Activated naive CD4-positive, alpha-beta T cell treated with anti-CD3 and anti-CD28 coated beads, Interleukin-2, amount 10 ng/mL, durations not matched to agents 7 days and 5 days (primary cell): ENCODE data around the gene LCN15.
"Not testable (repeated sequence)": the region's sequence is repeated elsewhere in the genome, so short reads cannot be mapped to it uniquely, and the experiment has no call there.

Experiments
- CTCF ChIA-PET: fragments of 350-600 bp; sonication (Branson Sonifier 250); formaldehyde crosslinking; loops from one replicate; lab custom pipeline; 2021; ENCODE audit warnings: antibody characterized with exemption; lab: Charles Lee
- DNase-seq: peaks from one replicate; pipeline ENCODE4 v3.0.0-alpha.2; 2020
- H3K27ac Mint-ChIP-seq: one replicate; pipeline ENCODE4 v1.8.0; 2021; ENCODE audit warnings: mild to moderate bottlenecking, moderate library complexity, mixed read lengths
- H3K27me3 Mint-ChIP-seq: one replicate; pipeline ENCODE4 v1.8.0; 2021; ENCODE audit warnings: mild to moderate bottlenecking, mixed read lengths
- H3K36me3 Mint-ChIP-seq: one replicate; pipeline ENCODE4 v1.8.0; 2021; ENCODE audit warnings: mixed read lengths
- H3K4me1 Mint-ChIP-seq: one replicate; pipeline ENCODE4 v1.8.0; 2021; ENCODE audit warnings: mixed read lengths
- H3K4me3 Mint-ChIP-seq: one replicate; pipeline ENCODE4 v1.8.0; 2021; ENCODE audit warnings: mild to moderate bottlenecking, moderate library complexity, mixed read lengths
- H3K9me3 Mint-ChIP-seq: one replicate; pipeline ENCODE4 v1.8.0; 2021; ENCODE audit warnings: mixed read lengths

Gene LCN15, protein sequence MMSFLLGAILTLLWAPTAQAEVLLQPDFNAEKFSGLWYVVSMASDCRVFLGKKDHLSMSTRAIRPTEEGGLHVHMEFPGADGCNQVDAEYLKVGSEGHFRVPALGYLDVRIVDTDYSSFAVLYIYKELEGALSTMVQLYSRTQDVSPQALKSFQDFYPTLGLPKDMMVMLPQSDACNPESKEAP

DNA sequence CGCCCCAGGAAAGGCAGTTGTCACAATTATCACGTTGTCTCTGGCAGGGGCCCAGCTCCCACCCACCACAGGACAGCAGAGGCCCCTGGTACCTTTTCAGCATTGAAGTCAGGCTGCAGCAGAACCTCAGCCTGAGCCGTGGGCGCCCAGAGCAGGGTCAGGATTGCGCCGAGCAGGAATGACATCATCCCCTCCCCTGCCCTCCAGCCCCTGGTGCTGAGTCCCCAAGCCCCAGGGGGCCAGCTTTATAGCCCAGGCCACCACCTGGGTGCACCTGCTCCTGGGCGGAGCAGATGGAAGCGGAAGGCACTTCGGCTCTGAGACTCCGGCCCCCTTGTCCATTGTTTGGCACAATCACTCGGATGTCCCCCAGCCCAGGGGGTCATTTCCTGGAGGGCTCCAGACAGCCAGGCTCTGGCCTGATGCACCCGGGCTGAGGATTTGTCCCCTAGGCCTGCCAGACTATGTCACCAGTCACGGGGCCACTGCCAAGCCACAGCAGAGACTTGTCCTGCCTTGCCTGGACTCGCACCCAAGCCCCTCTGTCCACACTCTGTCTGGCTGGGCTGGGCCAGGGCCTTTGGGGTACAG lies at the start of gene LCN15:
Gene LCN15, minus strand, starts transcription at position 218 of the 591 bp plus-strand sequence. Its CDS starts 30 bp downstream, at position 188.
- Mint-ChIP-seq H3K27ac (no peak within 1 kb of the TSS), H3K36me3 (no peaks in the 10 kb centered on the region), H3K4me3 (no peak within 1 kb of the TSS), H3K9me3 (no peaks in the 10 kb centered on the region), H3K4me1 (peaks cover 9% of the 10 kb centered on the region), H3K27me3 (peaks cover 60% of the 10 kb centered on the region)
- CTCF ChIA-PET = interaction anchor here (1.0 to 2.1 kb wide), 2 partner anchors 14 to 24 kb away, joined by 3 to 7 read pairs; no protein-coding TSS in a partner anchor
- DNase-seq = no peak

DNA sequence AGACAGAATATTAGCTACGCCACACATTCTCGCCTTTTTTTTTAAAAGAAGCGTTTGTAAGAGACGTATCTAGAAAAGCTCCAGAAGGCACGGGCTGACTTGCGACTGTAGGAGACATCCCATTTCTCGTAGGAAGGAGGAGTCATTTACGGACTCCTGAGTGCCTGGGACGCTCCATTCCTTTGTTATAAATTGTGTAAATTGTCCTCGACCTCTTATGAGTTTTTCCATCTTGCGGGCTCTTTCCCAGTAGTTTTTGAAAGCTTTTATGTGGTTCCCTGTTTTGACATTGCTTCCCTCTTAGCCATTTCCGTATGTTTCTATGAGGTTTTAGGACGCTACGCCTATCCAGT lies 44.5 kb upstream of the LCN15 start:
- peak overlapping the region; percentile 66 for H3K4me3 Mint-ChIP-seq
- no peaks in the 10 kb centered on the region for H3K9me3 Mint-ChIP-seq
- no peak for DNase-seq
- CTCF ChIA-PET = interaction anchor here (0.8 to 6.7 kb wide), 4 partner anchors 15 to 246 kb away, joined by 3 to 29 read pairs (median 9); partner anchors contain the start of gene AJM1
- H3K4me1 Mint-ChIP-seq = peaks cover 65% of the 10 kb centered on the region
- H3K27ac Mint-ChIP-seq = peak overlapping the region; percentile 50
- peaks cover 29% of the 10 kb centered on the region for H3K36me3 Mint-ChIP-seq
- H3K27me3 Mint-ChIP-seq = no peaks in the 10 kb centered on the region

DNA sequence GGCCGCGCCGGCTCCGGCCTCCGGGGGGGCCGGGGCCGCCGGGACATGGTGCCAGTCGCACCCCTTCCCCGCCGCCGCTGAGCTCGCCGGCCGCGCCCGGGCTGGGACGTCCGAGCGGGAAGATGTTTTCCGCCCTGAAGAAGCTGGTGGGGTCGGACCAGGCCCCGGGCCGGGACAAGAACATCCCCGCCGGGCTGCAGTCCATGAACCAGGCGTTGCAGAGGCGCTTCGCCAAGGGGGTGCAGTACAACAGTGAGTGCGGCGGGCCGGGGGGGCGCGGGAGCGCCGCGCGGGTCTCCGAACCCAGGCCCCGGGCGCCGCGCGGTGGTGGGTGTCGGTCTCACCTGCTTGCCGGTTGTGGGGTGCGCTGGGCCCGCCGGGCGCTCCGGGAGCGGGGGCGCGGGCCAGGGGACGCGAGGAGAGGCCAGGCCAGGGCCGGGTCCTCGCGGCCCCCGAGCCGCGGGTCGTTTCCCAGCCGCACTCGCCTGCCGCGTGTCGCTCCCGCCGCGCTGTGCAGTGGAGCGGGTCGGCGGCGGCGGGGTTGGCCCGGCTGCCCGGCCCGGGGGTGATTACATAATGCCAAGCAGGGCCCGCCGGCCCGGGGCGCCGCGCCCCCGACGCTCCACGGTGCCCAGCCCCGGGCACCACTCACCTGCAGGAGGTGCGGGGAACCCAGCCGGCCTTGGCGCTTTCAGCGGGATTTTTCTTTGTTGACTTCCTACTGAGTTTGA lies 43.9 kb upstream of the LCN15 start:
- H3K4me1 Mint-ChIP-seq = peaks cover 60% of the 10 kb centered on the region
- no peaks in the 10 kb centered on the region for H3K9me3 Mint-ChIP-seq
- DNase-seq = peak; percentile 60
- peaks cover 24% of the 10 kb centered on the region for H3K36me3 Mint-ChIP-seq
- CTCF ChIA-PET = interaction anchor here (1.3 to 6.7 kb wide), 3 partner anchors 15 to 34 kb away, joined by 3 to 29 read pairs (median 15); partner anchors contain the start of gene AJM1
- peak overlapping the region; percentile 75 for H3K4me3 Mint-ChIP-seq
- no peaks in the 10 kb centered on the region for H3K27me3 Mint-ChIP-seq
- peak overlapping the region; percentile 72 for H3K27ac Mint-ChIP-seq

DNA sequence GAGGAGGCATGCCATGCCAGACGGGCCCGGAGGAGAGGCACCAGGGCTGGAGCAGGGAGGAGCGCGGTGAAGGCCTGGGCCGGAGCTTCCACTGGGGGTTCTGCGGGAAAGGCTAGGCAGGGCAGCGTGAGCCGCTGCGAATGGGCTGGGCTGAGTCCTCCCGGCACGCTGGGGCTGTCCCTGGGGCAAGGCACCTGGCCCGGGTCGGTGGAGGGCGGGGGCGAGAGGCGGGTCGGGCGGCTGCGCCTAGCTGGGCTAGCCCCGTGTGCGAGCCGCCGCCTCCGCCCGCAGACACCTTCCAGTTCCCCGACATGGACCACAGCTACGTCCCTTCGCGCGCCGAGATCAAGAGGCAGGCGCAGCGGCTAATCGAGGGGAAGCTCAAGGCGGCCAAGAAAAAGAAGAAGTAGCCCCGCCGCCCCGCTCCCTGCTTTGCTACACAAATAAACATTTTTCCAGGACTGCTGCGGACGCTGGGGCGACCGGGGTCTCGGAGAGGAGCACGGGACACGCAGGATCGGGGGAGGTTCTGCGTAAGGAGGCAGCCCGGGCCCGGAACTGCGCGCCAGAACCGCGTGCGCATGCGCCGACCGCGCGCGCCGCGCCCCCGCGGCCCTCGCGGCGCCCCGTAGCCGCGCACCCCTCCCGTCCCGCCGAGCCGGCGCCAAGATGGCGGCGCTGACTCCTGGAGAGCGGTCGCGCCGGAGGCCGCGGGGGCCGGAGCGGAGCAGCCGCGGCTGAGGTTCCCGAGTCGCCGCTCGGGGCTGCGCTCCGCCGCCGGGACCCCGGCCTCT lies 43.2 kb upstream of the LCN15 start, which contains the start of gene RABL6:
Gene RABL6, plus strand, starts transcription at position 668 of the 794 bp plus-strand sequence. CDS start 249 bp downstream, outside the sequence.
- CTCF ChIA-PET = interaction anchor here (3.6 to 6.7 kb wide), 2 partner anchors 14 to 35 kb away, joined by 15 to 29 read pairs; partner anchors contain the start of gene AJM1
- Mint-ChIP-seq H3K27me3 (peaks cover 2% of the 10 kb centered on the region), H3K4me3 (peak within 1 kb of the TSS; percentile 86), H3K4me1 (peaks cover 52% of the 10 kb centered on the region), H3K27ac (peak within 1 kb of the TSS; percentile 85), H3K36me3 (peaks cover 17% of the 10 kb centered on the region), H3K9me3 (no peaks in the 10 kb centered on the region)
- DNase-seq = peak; percentile 83

DNA sequence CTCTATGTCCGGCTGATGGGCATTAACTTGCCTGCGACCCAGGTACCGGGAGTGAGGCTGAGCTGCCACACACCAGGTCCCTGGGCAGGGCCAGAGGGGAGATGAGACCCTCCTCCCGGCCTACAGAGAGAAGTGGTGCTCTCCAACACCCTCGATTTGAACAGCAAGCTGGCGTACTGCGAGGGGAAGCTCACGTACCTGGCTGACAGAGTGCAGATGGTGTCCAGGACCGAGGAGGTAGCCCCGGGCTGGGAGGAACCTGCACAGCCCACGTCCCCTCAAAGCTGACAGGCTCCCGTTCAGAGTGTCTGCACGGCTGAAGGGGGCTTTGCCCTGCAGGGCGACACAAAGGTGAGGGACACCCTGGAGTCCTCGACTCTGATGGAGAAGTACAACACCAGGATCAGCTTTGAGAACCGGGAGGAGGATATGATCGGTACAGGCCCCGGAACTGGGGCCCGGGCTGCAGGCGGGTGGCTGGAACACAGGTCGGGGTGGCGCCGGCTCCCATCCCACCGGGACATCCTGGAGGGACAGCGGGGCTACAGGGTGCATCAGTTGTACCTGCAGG lies 42.4 kb upstream of the LCN15 start:
- Mint-ChIP-seq H3K27ac (peak overlapping the region; percentile 85), H3K4me3 (peak overlapping the region; percentile 86), H3K36me3 (peaks cover 17% of the 10 kb centered on the region), H3K4me1 (peaks cover 50% of the 10 kb centered on the region), H3K27me3 (peaks cover 9% of the 10 kb centered on the region), H3K9me3 (no peaks in the 10 kb centered on the region)
- CTCF ChIA-PET = interaction anchor here (6.7 kb wide), 1 partner anchor 13 kb away, joined by 29 read pairs; no protein-coding TSS in a partner anchor
- DNase-seq = no peak

DNA sequence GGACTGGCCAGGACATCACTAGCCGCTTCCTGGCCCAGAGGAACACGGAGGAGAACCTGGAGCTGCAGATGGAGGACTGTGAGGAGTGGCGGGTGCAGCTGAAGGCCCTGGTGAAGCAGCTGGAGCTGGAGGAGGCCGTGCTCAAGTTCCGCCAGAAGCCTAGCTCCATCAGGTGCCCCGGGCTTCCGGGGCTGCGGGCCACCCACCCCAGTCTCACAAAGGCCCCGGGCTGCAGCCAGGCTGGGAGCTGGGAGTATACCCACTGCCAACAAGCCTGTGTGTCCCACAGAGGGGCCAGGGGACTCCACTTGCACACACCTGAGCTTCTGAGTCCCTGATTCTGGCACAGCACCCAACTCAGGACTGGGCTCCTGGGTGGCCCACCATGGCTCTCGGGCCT lies 41.7 kb upstream of the LCN15 start:
- no peaks in the 10 kb centered on the region for H3K9me3 Mint-ChIP-seq
- H3K36me3 Mint-ChIP-seq = peaks cover 17% of the 10 kb centered on the region
- H3K27me3 Mint-ChIP-seq = peaks cover 16% of the 10 kb centered on the region
- no peak for DNase-seq
- no peak overlapping the region for H3K27ac Mint-ChIP-seq
- CTCF ChIA-PET = interaction anchor here (6.7 kb wide), 1 partner anchor 13 kb away, joined by 29 read pairs; no protein-coding TSS in a partner anchor
- peak overlapping the region; percentile 86 for H3K4me3 Mint-ChIP-seq
- peaks cover 50% of the 10 kb centered on the region for H3K4me1 Mint-ChIP-seq

DNA sequence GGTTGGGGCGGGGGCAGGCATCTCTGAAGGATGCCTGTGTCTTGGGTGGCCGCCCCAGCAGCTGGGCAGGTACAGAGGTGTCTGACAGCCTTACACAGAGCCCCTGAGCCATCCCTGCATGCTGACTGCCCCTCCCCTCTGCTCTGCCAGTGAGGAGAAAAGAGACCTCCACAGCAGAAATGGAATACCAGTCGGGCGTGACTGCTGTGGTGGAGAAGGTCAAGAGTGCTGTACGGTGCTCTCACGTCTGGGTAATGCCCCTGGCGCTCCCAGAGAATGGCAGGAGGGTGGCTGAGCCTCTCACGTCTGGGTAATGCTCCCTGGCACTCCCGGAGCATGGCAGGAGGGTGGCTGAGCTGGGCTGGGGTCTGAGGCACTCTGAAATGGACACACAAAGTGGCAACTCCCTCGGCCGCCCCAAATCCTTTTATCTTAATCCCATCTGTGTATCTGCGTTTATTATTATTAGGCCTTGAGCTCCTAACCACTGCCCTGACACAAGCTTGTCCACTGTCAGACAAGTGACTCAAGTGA lies 41.0 kb upstream of the LCN15 start:
- peak overlapping the region; percentile 54 for H3K4me3 Mint-ChIP-seq
- H3K36me3 Mint-ChIP-seq = peaks cover 14% of the 10 kb centered on the region
- DNase-seq = no peak
- peaks cover 50% of the 10 kb centered on the region for H3K4me1 Mint-ChIP-seq
- no peak overlapping the region for H3K27ac Mint-ChIP-seq
- CTCF ChIA-PET = interaction anchor here (6.7 kb wide), 1 partner anchor 12 kb away, joined by 29 read pairs; no protein-coding TSS in a partner anchor
- H3K27me3 Mint-ChIP-seq = peaks cover 24% of the 10 kb centered on the region
- H3K9me3 Mint-ChIP-seq = no peaks in the 10 kb centered on the region

DNA sequence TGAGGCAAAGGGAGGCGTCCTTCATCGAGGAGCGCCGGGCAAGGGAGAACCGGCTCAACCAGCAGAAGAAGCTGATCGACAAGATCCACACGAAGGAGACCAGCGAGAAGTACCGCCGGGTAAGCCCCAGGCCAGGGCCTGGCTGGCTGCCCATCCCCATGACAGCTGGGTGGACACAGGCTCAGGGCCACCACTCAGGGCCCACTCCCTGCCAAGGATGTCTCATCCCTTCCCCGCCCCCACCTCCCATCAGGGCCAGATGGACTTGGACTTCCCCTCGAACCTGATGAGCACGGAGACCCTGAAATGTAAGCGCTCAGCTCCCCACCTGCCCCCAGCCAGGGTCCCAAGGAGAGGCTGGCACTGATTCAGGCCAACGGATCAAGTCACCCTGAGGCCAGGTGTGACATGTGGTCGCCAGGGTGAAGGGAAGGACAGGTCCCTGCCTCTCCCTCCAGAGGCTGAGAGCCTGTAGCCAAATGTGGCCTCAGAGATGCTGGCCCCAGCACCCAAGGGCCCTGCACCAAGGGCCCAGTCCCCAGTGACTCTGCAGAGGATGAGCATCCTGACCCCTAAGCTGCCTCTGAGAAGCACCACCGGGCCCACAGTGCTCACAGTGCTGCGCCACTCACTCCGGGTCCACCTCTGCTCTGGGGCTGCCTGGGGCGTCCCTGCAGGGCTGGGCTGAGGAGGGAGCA lies 40.3 kb upstream of the LCN15 start:
- peaks cover 9% of the 10 kb centered on the region for H3K36me3 Mint-ChIP-seq
- no peaks in the 10 kb centered on the region for H3K9me3 Mint-ChIP-seq
- DNase-seq = no peak
- H3K27ac Mint-ChIP-seq = no peak overlapping the region
- CTCF ChIA-PET = interaction anchor here (6.7 kb wide), 1 partner anchor 11 kb away, joined by 29 read pairs; no protein-coding TSS in a partner anchor
- peaks cover 30% of the 10 kb centered on the region for H3K27me3 Mint-ChIP-seq
- no peak overlapping the region for H3K4me3 Mint-ChIP-seq
- peaks cover 48% of the 10 kb centered on the region for H3K4me1 Mint-ChIP-seq

DNA sequence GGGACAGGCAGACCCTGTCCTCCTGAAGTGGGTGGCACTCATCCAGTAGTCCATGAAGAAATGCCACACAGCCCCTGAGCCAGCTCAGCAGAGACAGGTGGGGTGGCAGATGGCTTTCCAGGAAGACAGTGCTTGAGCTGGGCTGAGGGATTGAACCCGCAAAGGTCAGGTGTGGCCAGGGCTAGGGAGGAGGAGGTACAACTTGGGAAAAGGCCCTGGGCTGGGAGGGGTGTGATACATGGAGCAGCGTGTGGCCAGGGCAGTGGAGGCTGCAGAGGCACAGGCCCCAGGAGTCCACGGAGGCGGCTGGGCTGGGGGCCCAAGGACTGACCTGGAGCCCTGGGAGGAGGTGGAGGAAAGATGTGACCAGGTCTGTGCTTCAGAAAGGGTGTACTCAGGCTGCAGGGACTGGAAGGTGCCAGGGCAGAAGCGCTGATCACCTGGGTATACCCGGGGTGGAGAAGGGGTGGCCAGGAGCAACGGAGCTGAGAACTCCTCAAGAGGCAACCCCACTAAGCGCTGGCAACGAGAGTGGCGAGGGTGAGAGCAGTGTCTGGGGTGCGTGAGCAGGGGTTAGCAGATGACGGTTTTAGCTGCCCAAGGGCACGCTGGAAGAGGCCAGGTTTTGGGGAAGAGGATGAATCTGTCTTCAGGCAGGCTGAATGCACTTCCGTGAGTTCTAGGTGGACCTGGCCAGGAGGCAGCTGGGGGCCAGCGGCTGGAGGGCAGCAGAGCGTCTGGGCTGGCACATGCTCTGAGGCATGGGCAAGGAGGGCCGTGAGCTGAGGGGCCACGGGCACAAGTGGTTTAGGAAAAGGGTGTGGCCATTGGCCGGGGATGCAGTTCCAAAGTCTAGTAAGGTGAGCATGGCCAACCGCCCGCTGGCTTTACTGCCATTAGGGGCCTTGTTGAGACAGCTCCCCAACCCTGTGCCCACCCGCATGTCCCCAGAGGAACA lies 39.5 kb upstream of the LCN15 start:
- Mint-ChIP-seq H3K9me3 (no peaks in the 10 kb centered on the region), H3K36me3 (peaks cover 2% of the 10 kb centered on the region), H3K27me3 (peaks cover 38% of the 10 kb centered on the region), H3K4me1 (peaks cover 40% of the 10 kb centered on the region), H3K27ac (no peak overlapping the region), H3K4me3 (peak overlapping the region; percentile 21)
- no peak for DNase-seq
- CTCF ChIA-PET = interaction anchor here (1.0 to 6.7 kb wide), 2 partner anchors 10 to 80 kb away, joined by 3 to 29 read pairs; no protein-coding TSS in a partner anchor

DNA sequence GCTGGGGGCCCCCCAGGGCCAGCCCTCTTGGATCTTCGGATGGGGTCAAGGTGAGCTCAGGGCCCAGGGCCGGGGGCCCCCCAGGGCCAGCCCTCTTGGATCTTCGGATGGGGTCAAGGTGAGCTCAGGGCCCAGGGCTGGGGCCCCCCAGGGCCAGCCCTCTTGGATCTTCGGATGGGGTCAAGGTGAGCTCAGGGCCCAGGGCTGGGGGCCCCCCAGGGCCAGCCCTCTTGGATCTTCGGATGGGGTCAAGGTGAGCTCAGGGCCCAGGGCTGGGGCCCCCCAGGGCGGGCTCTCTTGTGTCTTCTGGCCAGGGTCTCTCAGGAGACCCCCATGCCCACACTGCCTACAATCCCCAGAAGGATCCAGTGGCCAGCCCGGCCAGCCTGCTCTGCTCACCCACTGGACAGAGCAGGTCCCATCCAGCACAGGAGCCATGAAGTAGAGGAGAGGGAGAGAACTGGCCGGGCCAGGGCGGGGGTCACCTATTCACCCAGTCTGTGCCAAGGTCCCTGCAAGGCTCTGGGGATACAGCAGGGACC lies 38.8 kb upstream of the LCN15 start:
- not testable (repeated sequence) for H3K9me3 Mint-ChIP-seq, DNase-seq, H3K4me3 Mint-ChIP-seq, H3K36me3 Mint-ChIP-seq, H3K27ac Mint-ChIP-seq
- Mint-ChIP-seq H3K27me3 (peaks cover 46% of the 10 kb centered on the region), H3K4me1 (peaks cover 38% of the 10 kb centered on the region)
- CTCF ChIA-PET = interaction anchor here (1.0 to 6.7 kb wide), 2 partner anchors 10 to 81 kb away, joined by 3 to 29 read pairs; no protein-coding TSS in a partner anchor

DNA sequence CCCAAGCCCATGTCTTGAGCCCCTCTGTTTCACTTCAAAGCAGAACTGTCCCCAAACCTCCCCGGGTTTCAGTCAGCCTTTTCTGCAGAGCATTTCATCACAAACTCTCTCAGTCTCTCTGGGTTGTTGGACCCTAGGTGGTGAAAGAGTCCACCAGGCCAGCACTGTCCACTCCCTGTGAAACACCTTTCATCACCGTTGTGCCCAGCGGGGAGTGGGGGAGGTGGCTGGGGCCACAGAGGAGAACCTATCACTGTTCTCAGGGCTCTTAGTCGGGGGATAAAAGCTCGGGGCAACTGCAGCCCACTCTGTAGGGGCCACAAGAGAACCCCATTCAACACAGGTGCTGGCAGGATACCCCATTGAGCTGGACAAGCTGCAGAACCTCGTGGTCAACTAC lies 38.0 kb upstream of the LCN15 start:
- Mint-ChIP-seq H3K9me3 (no peaks in the 10 kb centered on the region), H3K27me3 (peaks cover 52% of the 10 kb centered on the region), H3K36me3 (peaks cover 2% of the 10 kb centered on the region), H3K4me1 (peaks cover 38% of the 10 kb centered on the region), H3K4me3 (no peak overlapping the region), H3K27ac (no peak overlapping the region)
- no peak for DNase-seq
- CTCF ChIA-PET = interaction anchor here (2.0 to 6.7 kb wide), 2 partner anchors 9 to 10 kb away, joined by 8 to 29 read pairs; no protein-coding TSS in a partner anchor
